ENCODE results near the gene MRPS15.

GRCh38 chr1:36497207-36497606, 33.0 kb upstream of the MRPS15 start:
- TF ChIP-seq, protein P1, sequence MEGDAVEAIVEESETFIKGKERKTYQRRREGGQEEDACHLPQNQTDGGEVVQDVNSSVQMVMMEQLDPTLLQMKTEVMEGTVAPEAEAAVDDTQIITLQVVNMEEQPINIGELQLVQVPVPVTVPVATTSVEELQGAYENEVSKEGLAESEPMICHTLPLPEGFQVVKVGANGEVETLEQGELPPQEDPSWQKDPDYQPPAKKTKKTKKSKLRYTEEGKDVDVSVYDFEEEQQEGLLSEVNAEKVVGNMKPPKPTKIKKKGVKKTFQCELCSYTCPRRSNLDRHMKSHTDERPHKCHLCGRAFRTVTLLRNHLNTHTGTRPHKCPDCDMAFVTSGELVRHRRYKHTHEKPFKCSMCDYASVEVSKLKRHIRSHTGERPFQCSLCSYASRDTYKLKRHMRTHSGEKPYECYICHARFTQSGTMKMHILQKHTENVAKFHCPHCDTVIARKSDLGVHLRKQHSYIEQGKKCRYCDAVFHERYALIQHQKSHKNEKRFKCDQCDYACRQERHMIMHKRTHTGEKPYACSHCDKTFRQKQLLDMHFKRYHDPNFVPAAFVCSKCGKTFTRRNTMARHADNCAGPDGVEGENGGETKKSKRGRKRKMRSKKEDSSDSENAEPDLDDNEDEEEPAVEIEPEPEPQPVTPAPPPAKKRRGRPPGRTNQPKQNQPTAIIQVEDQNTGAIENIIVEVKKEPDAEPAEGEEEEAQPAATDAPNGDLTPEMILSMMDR (IDR thresholded peaks at IDR 0.05) = no peak
- no peak for TF ChIP-seq POLR2A (IDR thresholded peaks at IDR 0.05)
- no peak for TF ChIP-seq POLR2AphosphoS5 (IDR thresholded peaks at IDR 0.05)
- TF ChIP-seq EP300 (IDR thresholded peaks at IDR 0.05; ENCODE audit: low read depth) = no peak
